Activated effector memory CD4-positive, alpha-beta T cell treated with Interleukin-2 at 50 U/mL for 16 hours (primary cell): ENCODE measurements around the gene C11orf21.
A peak's percentile ranks its signal among the peaks of the same experiment; 100 is the strongest.

Experiments
- DNase-seq: peaks from one replicate; pipeline ENCODE4 v3.0.0-alpha.2; 2020

Gene C11orf21

DNA sequence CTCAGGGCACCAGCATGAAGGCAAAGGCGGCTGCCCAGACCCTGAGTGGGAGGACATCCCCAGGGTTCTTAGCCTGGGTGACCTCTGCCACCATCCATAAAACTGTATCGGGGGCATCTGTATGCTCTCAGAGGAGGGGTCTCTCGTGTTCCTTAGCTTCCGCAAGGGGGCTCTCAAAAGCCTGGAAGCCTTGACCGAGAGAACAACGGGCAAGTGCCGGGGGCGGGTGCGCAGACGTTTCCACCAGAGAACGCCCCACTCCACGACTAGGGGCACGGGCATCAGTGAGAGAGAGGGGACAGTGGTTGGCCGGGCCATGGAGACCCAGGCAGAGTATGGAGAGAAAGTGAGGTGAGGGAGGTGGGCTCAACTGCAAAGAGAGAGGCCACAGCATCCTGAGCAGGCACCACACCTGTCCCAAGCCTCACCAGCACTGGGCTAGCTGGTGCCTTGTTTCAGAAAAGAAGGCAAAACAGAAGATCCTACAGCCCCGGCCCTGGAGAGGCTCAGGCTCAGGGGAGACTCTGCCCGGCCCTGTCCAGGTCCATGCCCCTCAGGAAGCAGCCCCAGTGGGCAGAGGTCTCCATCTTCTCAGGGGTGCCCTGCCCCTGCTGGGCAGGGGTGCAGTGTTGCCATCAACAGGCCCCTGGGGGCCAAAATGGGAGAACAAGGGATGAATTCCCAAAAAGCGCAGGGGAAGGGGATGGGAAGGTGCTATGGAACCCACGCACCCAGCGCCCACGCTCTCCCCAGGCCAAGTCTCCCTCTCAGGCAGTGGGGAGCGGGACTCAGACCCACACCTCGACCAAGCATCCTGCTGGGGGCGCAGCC, 6.0 kb upstream of the C11orf21 start:
- no peak for DNase-seq

DNA sequence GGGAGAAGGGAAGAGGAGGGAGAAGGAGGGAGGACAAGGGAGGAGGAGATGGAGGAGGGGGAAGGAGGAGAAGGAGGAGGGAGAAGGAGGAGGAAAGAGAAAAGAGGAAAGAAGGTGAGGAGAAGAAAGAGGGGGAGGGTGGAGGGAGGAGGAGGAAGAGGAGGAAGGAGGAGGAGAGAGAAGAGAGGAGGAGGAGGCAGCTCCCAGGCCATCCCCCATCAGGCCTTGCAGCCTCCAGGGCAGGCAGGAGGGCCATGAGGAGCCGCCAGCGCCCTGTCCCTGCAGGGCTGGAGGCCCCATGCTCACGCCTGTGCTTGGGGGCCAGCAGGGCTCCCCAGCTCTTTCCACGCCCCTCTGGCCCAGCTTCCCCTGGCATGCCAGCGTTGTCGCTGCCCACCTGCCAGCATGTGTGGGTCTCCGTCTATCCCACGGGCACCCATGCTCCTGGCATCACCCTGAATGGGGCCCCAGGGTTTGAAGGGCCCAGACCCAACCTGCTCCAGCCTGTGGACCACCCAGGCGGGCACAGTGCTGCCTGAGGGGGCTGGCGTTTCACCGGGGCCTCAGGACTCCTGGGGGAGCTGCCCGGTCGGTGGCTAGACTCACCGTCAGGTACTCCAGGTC, 5.3 kb upstream of the C11orf21 start:
- DNase-seq = no peak

DNA sequence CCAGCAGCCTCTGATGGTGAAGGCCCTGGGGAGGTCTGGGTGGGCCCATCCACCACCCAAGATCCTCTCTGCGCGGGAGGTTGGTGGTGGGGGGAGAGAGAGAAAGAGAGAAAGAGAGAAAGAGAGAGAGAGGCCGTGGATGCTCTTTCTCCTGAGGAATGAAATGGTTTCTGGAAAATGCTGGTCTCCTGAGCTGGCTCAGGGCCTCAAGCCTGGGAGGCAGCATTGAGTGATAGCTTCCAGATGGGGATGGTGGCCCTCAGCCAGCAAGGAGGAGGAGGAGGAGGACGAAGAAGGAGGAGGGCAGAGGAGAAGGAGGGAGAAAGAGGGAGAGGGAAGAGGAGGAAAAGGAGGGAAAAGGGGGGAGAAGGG, 4.7 kb upstream of the C11orf21 start:
- no peak for DNase-seq

DNA sequence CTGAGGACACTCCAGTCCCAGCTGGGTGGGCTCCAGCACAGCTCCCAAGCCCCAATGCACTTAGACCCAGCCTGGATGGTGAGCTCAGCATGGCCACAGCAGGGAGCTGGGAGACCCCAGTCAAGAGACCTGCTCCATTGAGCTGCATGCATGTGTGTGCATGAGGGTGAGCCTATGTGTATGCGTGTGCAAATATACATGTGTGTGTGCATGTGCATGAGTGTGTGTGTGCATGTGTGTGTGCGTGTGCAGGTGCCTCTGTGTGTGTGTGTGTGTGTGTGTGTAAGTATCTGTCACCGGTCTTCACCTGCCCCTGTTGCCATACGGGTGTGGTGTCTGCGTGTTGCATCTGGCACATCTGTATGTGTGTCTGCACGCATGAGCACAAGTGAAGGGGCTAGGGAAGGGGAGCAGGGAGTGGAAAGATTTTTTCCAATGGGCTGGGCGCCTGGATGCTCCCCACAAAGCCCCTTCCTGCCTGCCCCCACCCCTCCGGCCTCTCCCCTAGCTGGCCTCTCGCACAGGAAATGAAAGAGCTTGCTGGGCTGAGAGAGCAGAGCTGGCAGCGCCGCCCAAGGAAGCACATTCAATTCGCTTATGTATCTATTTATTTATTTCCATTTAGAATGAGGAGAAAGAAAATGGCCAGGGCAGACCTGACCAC, 4.2 kb upstream of the C11orf21 start:
- DNase-seq = no peak

DNA sequence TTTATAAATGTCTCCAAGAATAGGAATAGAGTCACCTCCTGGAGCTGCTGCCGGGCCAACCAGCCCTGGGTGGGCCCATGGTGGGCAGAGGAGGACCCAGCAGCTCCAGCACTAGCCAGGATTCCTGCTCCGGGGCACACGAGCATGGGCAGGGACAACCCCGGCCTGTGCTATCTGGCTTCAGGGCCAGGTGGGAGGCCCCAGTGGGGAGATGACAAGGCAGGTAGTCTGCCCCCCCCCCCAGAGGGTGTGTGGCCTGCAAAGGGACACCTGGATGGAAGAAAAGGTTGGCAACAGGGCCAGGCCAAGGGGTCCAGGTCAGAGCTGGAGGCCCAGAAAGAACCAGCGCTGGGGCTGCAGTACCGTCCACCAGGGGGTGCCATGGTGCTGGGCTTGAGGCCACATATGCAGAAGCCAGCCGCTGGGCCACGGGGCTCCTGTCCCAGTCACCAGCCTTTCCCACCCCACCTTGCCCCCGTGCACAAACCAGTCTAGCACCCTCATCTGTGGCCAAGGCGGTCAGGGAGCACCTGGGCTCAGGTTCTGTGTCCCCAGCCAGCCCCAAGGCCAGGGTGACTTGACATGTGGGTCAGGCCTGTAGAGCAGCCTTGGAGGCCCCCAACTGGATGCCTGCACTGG, 3.5 kb upstream of the C11orf21 start:
- peak; percentile 71 for DNase-seq

DNA sequence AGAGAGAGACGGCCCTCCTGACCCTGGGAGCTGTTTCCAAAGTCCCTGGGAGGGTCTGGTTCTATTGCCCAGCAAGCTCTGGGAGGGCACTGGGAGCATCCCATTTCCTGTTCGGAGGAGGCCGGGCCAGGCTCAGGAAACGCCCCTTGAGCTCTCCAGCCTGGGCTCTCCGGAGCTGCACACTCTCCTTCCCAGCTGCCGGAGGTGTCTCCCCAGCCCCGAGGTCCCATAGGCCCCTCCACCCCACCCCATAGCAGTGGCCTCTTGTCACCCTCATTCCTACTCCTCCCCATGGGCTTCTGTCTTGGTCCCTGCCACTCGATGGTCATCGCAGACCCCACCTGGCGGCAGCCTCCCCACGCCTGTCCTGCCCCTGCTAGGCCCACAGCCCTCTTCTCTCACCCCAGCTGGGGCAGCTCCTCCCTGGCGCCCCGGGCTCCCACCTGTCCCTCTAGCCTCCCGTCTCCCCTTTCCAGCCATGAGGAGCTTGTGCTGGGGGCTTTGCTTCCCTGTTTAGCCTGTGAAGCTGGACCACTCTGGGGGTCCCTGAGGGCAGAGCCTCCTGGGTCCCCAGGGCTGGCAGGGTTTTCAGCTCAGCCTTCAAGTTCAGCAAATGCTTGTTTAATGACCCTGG, 2.9 kb upstream of the C11orf21 start:
- no peak for DNase-seq

DNA sequence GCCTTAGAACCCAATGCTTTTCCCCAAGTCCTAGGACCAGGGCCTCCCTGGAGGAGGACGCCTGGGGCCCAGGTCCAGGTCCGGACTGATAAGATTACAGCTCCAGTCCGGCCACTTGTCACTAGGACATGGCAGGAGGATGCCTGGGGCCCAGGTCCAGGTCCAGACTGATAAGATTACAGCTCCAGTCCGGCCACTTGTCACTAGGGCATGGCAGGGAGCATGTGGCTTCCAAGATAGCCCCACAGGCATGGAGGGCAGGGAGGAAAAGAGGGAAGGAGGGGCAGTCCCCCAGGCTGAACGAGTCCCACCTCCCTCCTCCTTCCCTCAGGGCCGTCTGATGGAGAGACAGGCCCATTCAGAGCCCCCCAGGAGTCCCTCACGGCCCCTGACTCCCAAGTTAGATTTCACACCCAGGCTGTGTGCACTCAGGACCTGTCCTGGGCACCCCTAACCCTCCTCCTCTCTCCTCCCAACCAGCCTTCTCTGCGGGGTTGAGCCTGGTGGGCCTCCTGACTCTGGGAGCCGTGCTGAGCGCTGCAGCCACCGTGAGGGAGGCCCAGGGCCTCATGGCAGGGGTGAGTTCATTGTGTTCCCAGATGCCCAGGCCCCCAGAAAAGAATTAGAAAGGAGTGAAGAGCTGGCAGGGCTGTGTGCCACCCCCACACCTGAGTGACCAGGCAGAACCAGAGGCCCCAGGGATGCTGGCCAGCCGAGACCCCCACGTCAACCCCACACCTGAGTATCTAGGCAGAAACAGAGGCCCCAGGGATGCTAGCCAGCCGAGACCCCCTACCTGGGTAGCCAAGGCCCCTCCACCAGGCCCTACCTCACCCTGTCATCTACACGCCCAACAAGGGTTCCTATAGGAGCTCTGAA, 2.1 kb upstream of the C11orf21 start:
- no peak for DNase-seq

DNA sequence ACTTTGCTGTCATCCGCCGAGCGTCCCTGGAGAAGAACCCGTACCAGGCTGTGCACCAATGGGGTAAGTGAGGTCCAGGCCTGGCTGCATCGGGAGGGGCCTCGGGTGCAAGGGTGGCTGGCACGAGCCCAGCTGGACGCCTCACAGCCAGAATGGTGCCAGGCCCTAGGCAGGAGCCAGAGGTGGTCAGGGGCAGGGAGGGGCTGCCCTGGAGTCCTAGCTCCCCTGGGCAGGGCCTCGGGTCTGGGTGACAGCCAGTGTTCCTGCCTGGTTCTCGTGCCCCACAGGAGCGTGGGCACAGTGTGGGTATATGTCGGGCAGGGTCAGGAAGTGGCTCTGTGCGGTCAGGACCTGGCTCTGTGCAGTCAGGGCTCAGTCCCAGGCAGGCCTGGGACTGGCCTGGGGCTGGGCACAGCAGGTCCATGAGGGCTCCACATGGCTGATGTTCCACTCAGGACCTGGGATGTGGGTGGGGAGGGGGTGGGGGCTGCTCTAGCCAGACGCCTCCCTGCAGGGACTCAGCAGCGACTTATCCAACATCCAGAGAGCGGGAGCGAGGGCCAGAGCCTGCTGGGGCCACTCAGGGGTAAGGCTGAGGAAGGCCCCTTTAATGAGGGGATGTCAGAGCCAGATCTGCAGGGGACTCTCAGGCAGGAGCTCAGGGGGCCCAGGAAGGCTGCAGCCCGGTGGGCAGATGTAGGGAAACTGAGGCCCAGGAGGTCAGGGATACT, 1.3 kb upstream of the C11orf21 start:
- DNase-seq = no peak

DNA sequence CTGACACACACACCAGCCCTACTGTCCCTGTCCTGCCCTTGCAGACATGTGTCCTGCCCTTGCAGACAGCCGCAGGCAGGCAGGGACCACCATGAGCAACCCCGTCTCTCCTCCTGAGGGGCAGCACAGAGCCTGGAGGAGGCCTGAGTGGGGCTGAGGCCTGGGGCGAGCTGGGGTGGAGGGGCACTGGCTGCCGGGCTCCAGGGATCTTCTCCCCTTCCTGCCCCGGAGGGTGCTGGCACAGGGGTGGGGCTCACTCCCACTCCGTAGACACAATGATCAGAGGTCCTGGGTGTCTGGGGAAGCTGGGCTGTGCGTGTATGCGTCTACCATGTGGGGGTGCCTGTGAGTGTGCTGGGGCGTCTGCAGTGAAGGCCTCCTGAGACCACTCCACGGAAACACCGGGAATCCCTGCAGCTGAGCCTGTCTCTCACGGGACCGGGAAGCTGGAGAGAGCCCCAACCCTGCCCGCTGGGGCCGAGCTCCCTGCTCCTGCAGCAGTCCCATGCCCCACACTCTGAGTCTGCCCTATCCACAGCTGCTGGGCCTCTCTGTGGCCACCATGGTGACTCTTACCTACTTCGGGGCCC, 683 bp upstream of the C11orf21 start:
- no peak for DNase-seq

DNA sequence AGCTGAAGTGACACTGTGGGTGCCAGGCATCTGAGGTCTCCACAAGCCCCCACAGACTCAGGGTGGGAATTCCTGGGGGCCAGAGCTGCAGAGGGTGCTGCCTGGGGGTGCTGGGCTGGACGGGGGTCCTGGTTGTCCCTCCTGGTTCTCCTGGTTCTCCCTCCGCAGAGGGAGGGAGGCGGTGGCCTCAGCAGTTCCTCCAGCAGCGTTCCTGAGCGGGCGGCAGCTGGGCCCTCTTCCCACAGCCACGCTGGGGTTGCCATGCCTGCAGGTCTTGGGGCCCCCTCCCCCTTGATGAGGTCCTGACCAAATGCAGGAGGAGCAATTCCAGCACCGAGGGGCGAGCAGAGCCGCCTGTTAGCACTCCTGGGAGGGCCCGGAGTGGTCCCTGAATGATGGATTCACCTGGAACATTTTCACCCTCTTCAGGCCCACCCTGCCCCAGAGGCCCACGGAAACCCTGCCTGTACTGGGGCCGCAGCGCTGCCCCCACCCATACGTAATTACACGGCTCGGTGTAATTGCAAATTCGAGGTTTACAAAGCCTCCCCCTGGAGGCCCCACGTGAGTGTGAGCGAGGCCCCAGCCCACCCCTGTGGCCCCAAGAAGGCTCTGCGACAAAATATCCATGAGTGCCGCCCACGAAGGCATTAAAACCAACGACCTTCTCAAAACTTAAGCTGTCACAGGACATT, 635 bp downstream of the C11orf21 start:
- no peak for DNase-seq

DNA sequence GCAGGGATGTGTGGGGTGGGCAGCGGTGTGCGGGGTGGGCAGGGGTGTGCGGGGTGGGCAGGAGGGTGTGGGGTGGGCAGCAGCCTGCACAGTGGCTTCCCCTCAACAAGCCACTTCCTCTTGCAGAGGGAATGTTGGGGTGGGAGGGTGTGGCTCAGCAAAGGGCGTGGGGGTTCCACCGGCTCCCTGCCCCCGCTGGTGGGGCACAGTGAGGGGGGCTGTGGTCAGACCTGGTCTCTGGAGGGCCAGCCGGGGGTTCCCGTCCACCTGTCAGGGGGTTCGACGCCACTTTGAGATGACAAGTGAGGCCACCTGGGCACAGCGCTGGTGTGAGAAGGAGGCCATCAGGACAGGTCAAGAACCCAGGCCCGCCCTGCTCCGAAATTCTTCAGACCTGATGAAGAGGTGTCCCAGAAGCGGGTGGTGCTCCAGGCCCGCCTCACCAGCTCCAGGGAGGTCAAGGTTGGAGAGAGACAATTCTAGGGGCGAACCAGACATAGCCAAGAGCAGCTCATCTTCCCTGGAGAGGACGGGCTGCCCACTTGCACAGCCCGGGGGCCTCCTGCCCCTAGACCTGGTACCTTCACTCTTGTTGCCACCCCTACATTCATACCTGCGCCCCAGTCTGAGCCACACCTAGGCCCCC, 1.3 kb downstream of the C11orf21 start:
- DNase-seq = no peak

DNA sequence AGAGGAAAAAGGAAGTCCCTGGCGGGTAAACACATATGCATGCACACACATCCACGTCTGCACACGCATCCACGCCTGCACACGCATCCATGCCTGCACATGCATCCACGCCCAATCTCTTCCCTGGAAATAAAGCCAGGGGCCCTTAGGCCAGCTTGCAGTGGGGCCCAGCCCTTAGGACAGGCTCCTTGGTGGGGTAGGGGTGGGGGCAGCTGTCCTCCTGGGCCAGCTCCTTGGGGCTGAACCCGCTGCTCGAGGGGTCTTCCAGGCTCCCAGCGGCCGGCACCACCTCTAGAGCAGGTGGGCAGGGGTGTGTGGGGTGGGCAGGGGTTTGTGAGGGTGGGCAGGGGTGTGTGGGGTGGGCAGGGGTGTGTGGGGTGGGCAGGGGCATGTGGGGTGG, 1.9 kb downstream of the C11orf21 start:
- DNase-seq = no peak

DNA sequence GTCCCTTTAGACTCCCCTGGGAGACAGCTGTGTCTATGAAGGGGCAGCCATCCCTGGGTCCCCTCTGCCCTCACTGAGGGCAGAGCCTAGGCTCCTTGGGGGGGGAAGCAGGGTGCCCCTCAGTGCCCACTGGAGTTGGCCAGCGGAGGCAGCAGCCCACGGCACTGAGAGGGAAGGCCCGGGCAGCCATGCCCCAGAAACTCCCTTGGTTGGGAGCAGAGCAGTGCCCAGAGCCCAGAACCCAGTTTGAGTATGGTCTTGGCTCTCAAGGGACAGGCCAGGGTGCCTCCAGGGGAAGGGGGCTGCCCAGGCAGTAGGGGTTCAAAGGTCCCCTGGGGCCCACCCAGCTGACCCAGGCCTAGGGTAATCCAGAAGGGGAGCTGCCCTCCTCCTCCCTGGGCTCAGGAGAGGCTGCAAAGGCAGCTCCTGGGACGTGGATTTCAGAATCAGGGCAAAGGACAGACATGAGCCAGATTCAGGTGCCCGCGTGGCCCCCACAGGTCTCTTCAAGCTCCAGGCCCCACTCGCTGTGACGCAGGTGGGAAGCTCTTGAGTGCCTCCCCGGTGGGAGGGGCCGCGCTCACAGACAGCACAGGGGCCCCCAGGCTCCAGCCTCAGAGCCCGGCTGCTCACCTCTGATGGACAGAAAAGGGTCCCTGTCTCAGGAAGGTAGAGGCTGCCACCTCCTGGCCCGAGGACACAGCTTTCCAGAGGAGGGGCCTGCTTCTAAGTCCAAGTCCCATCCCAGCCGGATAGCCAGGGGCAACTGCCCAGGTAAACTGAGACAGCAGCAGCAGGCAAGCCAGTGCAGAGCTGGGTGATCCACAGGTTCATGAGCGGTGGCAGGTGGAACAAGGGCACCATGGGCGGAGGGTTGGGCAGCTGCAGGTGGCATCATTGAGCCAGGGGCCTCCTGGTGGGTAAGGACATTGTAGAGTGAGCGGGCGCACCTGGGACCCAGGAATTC, 2.6 kb downstream of the C11orf21 start:
- DNase-seq = no peak

DNA sequence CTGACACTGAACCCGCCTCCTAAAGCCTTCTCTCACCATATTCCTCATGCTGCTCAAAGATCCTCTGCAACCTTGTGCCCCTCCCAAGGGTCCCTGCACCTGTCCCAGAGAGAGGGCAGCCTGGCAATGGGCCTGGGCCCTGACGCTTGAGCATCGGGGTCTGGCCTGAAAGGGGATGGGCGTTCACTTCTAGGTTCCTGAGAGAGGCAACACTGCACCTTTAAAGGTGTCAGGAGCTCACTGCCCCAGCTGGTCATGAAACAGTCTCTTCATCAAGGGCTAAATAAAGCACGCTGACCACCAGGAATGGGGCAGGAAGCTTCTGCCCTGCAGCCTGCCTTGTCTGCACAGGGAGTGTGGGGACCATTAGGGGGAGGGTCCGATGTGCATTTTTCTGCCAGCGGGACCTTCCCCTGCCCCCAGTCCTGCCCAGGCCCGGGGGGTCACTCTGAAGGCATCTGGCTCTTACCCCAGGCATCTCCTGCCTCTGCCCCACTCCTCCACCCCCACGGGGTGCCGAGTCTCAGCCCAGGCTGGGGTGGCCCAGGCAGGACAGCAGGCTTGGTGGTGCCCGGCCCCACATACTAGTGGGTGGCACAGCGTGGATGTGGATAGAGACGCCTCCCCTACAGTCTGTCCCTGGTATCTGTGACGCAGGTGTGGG, 3.5 kb downstream of the C11orf21 start:
- no peak for DNase-seq

DNA sequence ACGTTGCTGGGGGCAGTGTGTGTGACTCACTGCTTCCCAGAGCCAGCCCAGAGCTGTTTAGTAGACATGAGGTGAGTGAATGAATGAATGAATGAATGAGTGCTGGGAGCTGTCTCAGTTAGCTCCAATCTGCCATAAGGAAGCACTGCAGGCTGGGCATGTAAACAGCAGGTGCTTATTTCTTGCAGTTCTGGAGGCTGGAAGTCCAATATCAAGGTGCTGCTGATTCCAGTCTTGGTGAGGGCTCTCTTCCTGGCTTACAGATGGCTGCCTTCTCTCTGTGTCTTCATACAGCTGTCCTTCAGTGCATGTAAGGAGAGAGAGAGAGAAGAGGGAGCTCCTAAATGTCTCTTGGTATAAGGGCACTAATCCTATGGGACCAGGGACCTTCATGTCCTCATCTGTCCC, 4.1 kb downstream of the C11orf21 start:
- no peak for DNase-seq

DNA sequence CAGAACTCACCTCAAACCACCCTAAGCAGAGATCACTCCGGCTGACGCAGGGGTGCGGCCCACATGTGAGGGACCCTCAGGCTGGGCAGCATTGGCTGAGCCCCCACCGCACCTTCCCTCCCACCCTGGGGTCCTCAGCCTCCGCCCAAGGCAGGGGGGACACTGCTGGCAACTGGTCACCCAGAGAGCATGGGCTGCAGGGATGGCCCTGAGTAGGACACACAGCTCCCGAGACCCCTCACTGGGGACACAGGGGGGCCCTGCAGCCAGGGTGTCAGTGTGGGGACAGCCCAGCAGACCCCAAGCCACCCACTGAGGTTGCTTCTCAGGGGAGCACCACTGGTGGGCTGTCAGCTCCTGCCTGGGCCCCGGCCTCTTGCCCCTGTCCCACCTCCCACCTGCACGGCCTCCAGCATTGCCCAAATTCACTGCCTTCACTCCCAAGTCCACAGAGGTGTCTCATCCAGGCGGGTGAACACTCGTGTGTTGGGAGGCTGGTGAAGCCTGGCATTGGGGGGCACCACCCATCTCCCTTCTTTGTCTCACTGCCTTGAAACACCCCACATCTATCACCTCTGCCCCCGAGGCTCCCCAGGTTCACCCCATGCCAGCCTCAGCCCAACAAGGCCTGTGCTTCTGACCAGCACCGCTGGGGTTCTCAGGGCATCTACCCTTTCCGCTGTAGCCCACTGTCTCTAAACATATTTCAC, 4.7 kb downstream of the C11orf21 start:
- DNase-seq = no peak
